Measurements from ENCODE around the gene TCAF2.
"Not testable (repeated sequence)": the region's sequence is repeated elsewhere in the genome, so short reads cannot be mapped to it uniquely, and the experiment has no call there.

Gene TCAF2

GRCh38 chr7:143620646-143621045 lies at the start of gene TCAF2:
TCAF2 (plus strand) TSS chr7:143620974.
- DNase-seq (ENCODE audit: low read depth, low spot score): not testable (repeated sequence)

- not testable (repeated sequence) for DNase-seq (ENCODE audit: low read depth, low spot score)
Observed at GRCh38 chr7:143571501-143571900, 49.3 kb upstream of the TCAF2 start, which contains the start of gene CTAGE15. CTAGE15 (plus strand) TSS chr7:143571801; CDS start chr7:143571818, 17 bp downstream.

- DNase-seq (ENCODE audit: low read depth, low spot score): not testable (repeated sequence)
Observed at GRCh38 chr7:143588183-143588582, 32.6 kb upstream of the TCAF2 start.

- DNase-seq (ENCODE audit: low read depth, low spot score): not testable (repeated sequence)
Observed at GRCh38 chr7:143589897-143590296, 30.9 kb upstream of the TCAF2 start.

GRCh38 chr7:143598086-143598485 lies 22.7 kb upstream of the TCAF2 start:
- not testable (repeated sequence) for DNase-seq (ENCODE audit: low read depth, low spot score)

- DNase-seq (ENCODE audit: low read depth, low spot score): not testable (repeated sequence)
Observed at GRCh38 chr7:143603549-143603948, 17.2 kb upstream of the TCAF2 start.

- not testable (repeated sequence) for DNase-seq (ENCODE audit: low read depth, low spot score)
Observed at GRCh38 chr7:143606088-143606487, 14.7 kb upstream of the TCAF2 start.

- not testable (repeated sequence) for DNase-seq (ENCODE audit: low read depth, low spot score)
Observed at GRCh38 chr7:143615545-143615944, 5.2 kb upstream of the TCAF2 start.

GRCh38 chr7:143617204-143617603 lies 3.6 kb upstream of the TCAF2 start:
- not testable (repeated sequence) for DNase-seq (ENCODE audit: low read depth, low spot score)

GRCh38 chr7:143620058-143620457 lies 716 bp upstream of the TCAF2 start:
- not testable (repeated sequence) for DNase-seq (ENCODE audit: low read depth, low spot score)

- DNase-seq (ENCODE audit: low read depth, low spot score): not testable (repeated sequence)
Observed at GRCh38 chr7:143621175-143621574, 401 bp downstream of the TCAF2 start.

GRCh38 chr7:143622130-143622529 lies 1.4 kb downstream of the TCAF2 start:
- not testable (repeated sequence) for DNase-seq (ENCODE audit: low read depth, low spot score)

GRCh38 chr7:143630653-143631052 lies 9.9 kb downstream of the TCAF2 start:
- DNase-seq (ENCODE audit: low read depth, low spot score): not testable (repeated sequence)

GRCh38 chr7:143632506-143632905 lies 11.7 kb downstream of the TCAF2 start:
- not testable (repeated sequence) for DNase-seq (ENCODE audit: low read depth, low spot score)

- not testable (repeated sequence) for DNase-seq (ENCODE audit: low read depth, low spot score)
Observed at GRCh38 chr7:143633013-143633618, 12.3 kb downstream of the TCAF2 start.

GRCh38 chr7:143635364-143636240 lies 14.8 kb downstream of the TCAF2 start:
- DNase-seq (ENCODE audit: low read depth, low spot score): not testable (repeated sequence)

GRCh38 chr7:143639372-143639771 lies 18.6 kb downstream of the TCAF2 start:
- DNase-seq (ENCODE audit: low read depth, low spot score): not testable (repeated sequence)

GRCh38 chr7:143640528-143641189 lies 19.9 kb downstream of the TCAF2 start:
- not testable (repeated sequence) for DNase-seq (ENCODE audit: low read depth, low spot score)

- not testable (repeated sequence) for DNase-seq (ENCODE audit: low read depth, low spot score)
Observed at GRCh38 chr7:143646598-143646997, 25.8 kb downstream of the TCAF2 start.

- not testable (repeated sequence) for DNase-seq (ENCODE audit: low read depth, low spot score)
Observed at GRCh38 chr7:143649902-143650301, 29.1 kb downstream of the TCAF2 start.

- not testable (repeated sequence) for DNase-seq (ENCODE audit: low read depth, low spot score)
Observed at GRCh38 chr7:143650447-143650846, 29.7 kb downstream of the TCAF2 start.
